ENCODE results near the gene ZNF22. TPM values are rescaled to one million over a fixed set of nuclear protein-coding genes. Genes with fewer than 3 reads are reported as not detected.
"Not testable (repeated sequence)": the region's sequence is repeated elsewhere in the genome, so short reads cannot be mapped to it uniquely, and the experiment has no call there.

The ZNF22 gene
- total RNA-seq, 1 experiment from 2014 or later: 36.9 TPM

DNA sequence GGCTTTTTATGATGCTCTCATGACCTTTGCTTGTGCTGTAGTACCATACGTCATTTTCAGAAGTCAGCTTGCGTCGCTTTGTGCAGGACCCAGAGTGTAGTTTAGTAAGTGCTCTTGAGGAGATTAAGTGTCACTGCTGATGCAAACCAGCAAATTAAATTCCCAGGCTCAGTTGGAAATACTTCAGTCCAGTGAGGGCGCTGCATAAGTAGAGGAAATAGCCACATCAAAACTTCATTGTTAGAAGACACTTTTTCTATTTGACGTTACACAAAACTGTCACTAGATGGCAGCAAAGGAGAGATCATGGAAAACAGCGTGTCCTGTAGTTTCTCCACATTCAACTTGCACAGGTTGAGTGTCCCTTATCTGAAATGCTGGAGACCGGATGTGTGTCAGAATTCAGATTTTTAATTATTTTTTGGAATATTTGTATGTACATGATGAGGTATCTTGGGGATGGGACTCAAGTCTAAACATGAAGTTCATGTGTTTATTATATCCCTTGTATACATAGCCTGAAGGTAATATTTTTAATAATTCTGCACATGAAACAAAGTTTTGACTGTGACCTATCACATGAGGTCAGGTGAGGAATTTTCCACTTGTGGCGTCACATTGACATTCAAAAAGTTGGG, 7.9 kb downstream of the ZNF22 start:
- Mint-ChIP-seq H3K4me1 (0 out of 4 replicates have a peak, but pooled peaks cover 0 to 2% of the 10 kb centered on the region in 2 experiments), H3K36me3 (ENCODE audit: insufficient read depth in 1 of 3, low read depth in 3 of 3) (peaks cover 15 to 18% (median 17%) of the 10 kb centered on the region in 3 experiments), H3K9me3 (peaks cover 5 to 6% of the 10 kb centered on the region in 2 experiments; a peak in 4 of 5 replicates), H3K27me3 (ENCODE audit: low read depth) (no peaks in the 10 kb centered on the region), H3K4me3 (no peak overlapping the region), H3K27ac (no peak overlapping the region)
- DNase-seq: no peak
- Histone ChIP-seq H4K91ac (ENCODE audit: insufficient read length, low read depth, low read length) (no peak overlapping the region), H3K23ac (ENCODE audit: insufficient read length, low read depth, low read length) (no peak overlapping the region), H3K27me3 (ENCODE audit: insufficient read depth, low read length) (no peaks in the 10 kb centered on the region), H4K20me1 (ENCODE audit: control insufficient read depth, insufficient read depth, insufficient read length) (no peaks in the 10 kb centered on the region), H2BK12ac (ENCODE audit: insufficient read length, low read depth, low read length) (no peak overlapping the region), H2AK5ac (ENCODE audit: insufficient read length, low read length) (no peak overlapping the region), H3T11ph (ENCODE audit: low read length) (no peak overlapping the region), H3K4ac (ENCODE audit: low read depth, low read length) (no peak overlapping the region), H3K56ac (ENCODE audit: insufficient read length, low read depth, low read length) (no peak overlapping the region), H2BK15ac (ENCODE audit: low read depth, low read length) (no peak overlapping the region), H3K18ac (ENCODE audit: insufficient read length, low read depth, low read length) (no peak overlapping the region), H3K9me3 (ENCODE audit: control insufficient read depth, low read depth, low read length) (no peaks in the 10 kb centered on the region), H3K4me2 (ENCODE audit: insufficient read depth, insufficient read length, low read length) (no peak overlapping the region), H2BK5ac (ENCODE audit: insufficient read length, low read length) (no peak overlapping the region), H3K23me2 (ENCODE audit: insufficient read length, low read depth, low read length, poor library complexity, severe bottlenecking) (no peaks in the 10 kb centered on the region), H3K14ac (ENCODE audit: insufficient read depth, low read length) (no peak overlapping the region), H3K4me1 (ENCODE audit: insufficient read depth, low read length) (no peaks in the 10 kb centered on the region), H2BK120ac (ENCODE audit: low read depth, low read length, poor library complexity, severe bottlenecking) (no peak overlapping the region), H3K27ac (ENCODE audit: insufficient read length, low read depth, low read length) (no peak overlapping the region), H3K79me1 (ENCODE audit: insufficient read depth, low read depth, low read length, poor library complexity, severe bottlenecking) (no peaks in the 10 kb centered on the region), H4K5ac (ENCODE audit: insufficient read length, low read depth, low read length) (no peak overlapping the region), H2AFZ (ENCODE audit: low read length) (no peak overlapping the region), H3K79me2 (ENCODE audit: insufficient read depth, low read length) (no peaks in the 10 kb centered on the region), H2BK20ac (ENCODE audit: low read depth, low read length, poor library complexity, severe bottlenecking) (no peak overlapping the region), H3K9ac (ENCODE audit: extremely low read depth, insufficient read length, low read length) (no peak overlapping the region), H4K8ac (replicated peaks; ENCODE audit: insufficient read length, low read depth, low read length) (no peak overlapping the region)
- no CpG with 5 or more reads among the region's 8 CpGs for WGBS (ENCODE audit: extremely low coverage, insufficient read length, low lambda C conversion rate)
- peak; percentile 86 for TF ChIP-seq CTCF (conservative IDR thresholded peaks at IDR 0.05)

DNA sequence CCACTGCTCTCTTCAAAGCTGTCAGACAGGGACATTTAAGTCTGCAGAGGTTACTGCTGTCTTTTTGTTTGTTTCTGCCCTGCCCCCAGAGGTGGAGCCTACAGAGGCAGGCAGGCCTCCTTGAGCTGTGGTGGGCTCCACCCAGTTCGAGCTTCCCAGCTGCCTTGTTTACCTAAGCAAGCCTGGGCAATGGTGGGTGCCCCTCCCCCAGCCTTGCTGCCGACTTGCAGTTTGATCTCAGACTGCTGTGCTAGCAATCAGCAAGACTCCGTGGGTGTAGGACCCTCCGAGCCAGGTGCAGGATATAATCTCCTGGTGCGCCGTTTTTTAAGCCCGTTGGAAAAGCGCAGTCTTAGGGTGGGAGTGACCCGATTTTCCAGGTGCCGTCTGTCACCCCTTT, 13.8 kb downstream of the ZNF22 start:
- H4K20me1 ChIP-seq (ENCODE audit: control insufficient read depth, insufficient read depth, insufficient read length); H2AFZ ChIP-seq (ENCODE audit: low read length); H3K56ac ChIP-seq (ENCODE audit: insufficient read length, low read depth, low read length); H4K5ac ChIP-seq (ENCODE audit: insufficient read length, low read depth, low read length); H3K9me3 ChIP-seq (ENCODE audit: control insufficient read depth, low read depth, low read length); H2AK5ac ChIP-seq (ENCODE audit: insufficient read length, low read length); H3K79me1 ChIP-seq (ENCODE audit: insufficient read depth, low read depth, low read length, poor library complexity, severe bottlenecking); H2BK5ac ChIP-seq (ENCODE audit: insufficient read length, low read length); H2BK20ac ChIP-seq (ENCODE audit: low read depth, low read length, poor library complexity, severe bottlenecking); H3K27me3 Mint-ChIP-seq (ENCODE audit: low read depth); H3K9ac ChIP-seq (ENCODE audit: extremely low read depth, insufficient read length, low read length); H3K23me2 ChIP-seq (ENCODE audit: insufficient read length, low read depth, low read length, poor library complexity, severe bottlenecking); H3K4ac ChIP-seq (ENCODE audit: low read depth, low read length); H3K27ac Mint-ChIP-seq; H3K18ac ChIP-seq (ENCODE audit: insufficient read length, low read depth, low read length); DNase-seq; H3K4me1 Mint-ChIP-seq; H4K91ac ChIP-seq (ENCODE audit: insufficient read length, low read depth, low read length); H2BK15ac ChIP-seq (ENCODE audit: low read depth, low read length); H3K23ac ChIP-seq (ENCODE audit: insufficient read length, low read depth, low read length); H3K27me3 ChIP-seq (ENCODE audit: insufficient read depth, low read length); H3K79me2 ChIP-seq (ENCODE audit: insufficient read depth, low read length); H3K14ac ChIP-seq (ENCODE audit: insufficient read depth, low read length); H4K8ac ChIP-seq (replicated peaks; ENCODE audit: insufficient read length, low read depth, low read length); H3K27ac ChIP-seq (ENCODE audit: insufficient read length, low read depth, low read length); H3K4me3 Mint-ChIP-seq; H2BK120ac ChIP-seq (ENCODE audit: low read depth, low read length, poor library complexity, severe bottlenecking); H2BK12ac ChIP-seq (ENCODE audit: insufficient read length, low read depth, low read length); H3K4me2 ChIP-seq (ENCODE audit: insufficient read depth, insufficient read length, low read length); H3K4me1 ChIP-seq (ENCODE audit: insufficient read depth, low read length); H3T11ph ChIP-seq (ENCODE audit: low read length): not testable (repeated sequence)
- H3K9me3 Mint-ChIP-seq: peaks cover 17 to 19% of the 10 kb centered on the region in 2 experiments
- H3K36me3 Mint-ChIP-seq (ENCODE audit: insufficient read depth in 1 of 3, low read depth in 3 of 3): peaks cover 7 to 11% (median 7%) of the 10 kb centered on the region in 3 experiments; a peak in 6 of 7 replicates
- no CpG with 5 or more reads among the region's 10 CpGs for WGBS (ENCODE audit: extremely low coverage, insufficient read length, low lambda C conversion rate)

Data from H9 (cell line).